ENCODE measurements around the gene NUDT22.
"Not testable (repeated sequence)": the region's sequence is repeated elsewhere in the genome, so short reads cannot be mapped to it uniquely, and the experiment has no call there.

NUDT22 gene

GRCh38 chr11:64244966-64245365 is 18.9 kb downstream of the NUDT22 start:
- no peak for DNase-seq (ENCODE audit: low read depth)
- peak overlapping the region; percentile 87 for H3K4me3 ChIP-seq (ENCODE audit: low read depth, low read length)
- TF ChIP-seq MYC (IDR thresholded peaks at IDR 0.05; ENCODE audit: low read depth, low read length) = no peak
- no peak for TF ChIP-seq POLR2A (IDR thresholded peaks at IDR 0.05; ENCODE audit: extremely low read depth, insufficient read length)
- TF ChIP-seq MAX (IDR thresholded peaks at IDR 0.05; ENCODE audit: low read depth, low read length) = no peak
- TF ChIP-seq CTCF (IDR thresholded peaks at IDR 0.05; ENCODE audit: low read depth, low read length) = no peak

- TF ChIP-seq CTCF (IDR thresholded peaks at IDR 0.05; ENCODE audit: low read depth, low read length) (no peak), POLR2A (IDR thresholded peaks at IDR 0.05; ENCODE audit: extremely low read depth, insufficient read length) (no peak), MAX (IDR thresholded peaks at IDR 0.05; ENCODE audit: low read depth, low read length) (no peak; the same call in 1 of the 2 replicates), MYC (IDR thresholded peaks at IDR 0.05; ENCODE audit: low read depth, low read length) (no peak)
- DNase-seq (ENCODE audit: low read depth) = no peak
- H3K4me3 ChIP-seq (ENCODE audit: low read depth, low read length) = peak overlapping the region; percentile 87
These were observed 19.3 kb downstream of the NUDT22 start for GRCh38 chr11:64245401-64245796.

- peak; percentile 35; the same call in 1 of the 2 replicates for TF ChIP-seq MYC (IDR thresholded peaks at IDR 0.05; ENCODE audit: low read depth, low read length)
- TF ChIP-seq POLR2A (IDR thresholded peaks at IDR 0.05; ENCODE audit: extremely low read depth, insufficient read length) = no peak
- peak; percentile 54; the same call in 1 of the 2 replicates for TF ChIP-seq MAX (IDR thresholded peaks at IDR 0.05; ENCODE audit: low read depth, low read length)
- peak; percentile 92 for DNase-seq (ENCODE audit: low read depth)
- H3K4me3 ChIP-seq (ENCODE audit: low read depth, low read length) = peak overlapping the region; percentile 87
These were observed 19.9 kb downstream of the NUDT22 start for GRCh38 chr11:64245797-64246620.

- DNase-seq (ENCODE audit: low read depth); H3K4me3 ChIP-seq (ENCODE audit: low read depth, low read length): not testable (repeated sequence)
These were observed 20.5 kb downstream of the NUDT22 start for GRCh38 chr11:64246621-64246870.

GRCh38 chr11:64246871-64247728 is 21.0 kb downstream of the NUDT22 start, which contains the start of gene PPP1R14B:
TSS of gene PPP1R14B (minus strand) at chr11:64246943. CDS start at chr11:64246673, 270 bp downstream.
- TF ChIP-seq POLR2A (IDR thresholded peaks at IDR 0.05; ENCODE audit: extremely low read depth, insufficient read length) (peak; percentile 50), CTCF (IDR thresholded peaks at IDR 0.05; ENCODE audit: low read depth, low read length) (no peak), MYC (IDR thresholded peaks at IDR 0.05; ENCODE audit: low read depth, low read length) (peak; percentile 83), MAX (IDR thresholded peaks at IDR 0.05; ENCODE audit: low read depth, low read length) (peak; percentile 94)
- peak within 1 kb of the TSS; percentile 87 for H3K4me3 ChIP-seq (ENCODE audit: low read depth, low read length)
- peak; percentile 93 for DNase-seq (ENCODE audit: low read depth)

GRCh38 chr11:64247729-64248531 is 21.9 kb downstream of the NUDT22 start:
- no peak for DNase-seq (ENCODE audit: low read depth)
- no peak for TF ChIP-seq MAX (IDR thresholded peaks at IDR 0.05; ENCODE audit: low read depth, low read length)
- H3K4me3 ChIP-seq (ENCODE audit: low read depth, low read length) = no peak overlapping the region
